ENCODE measurements around the gene NXN. TPM values are rescaled to one million over a fixed set of nuclear protein-coding genes. Genes with fewer than 3 reads are reported as not detected.
"Not testable (repeated sequence)": the region's sequence is repeated elsewhere in the genome, so short reads cannot be mapped to it uniquely, and the experiment has no call there.

Gene NXN
- total and polyA plus RNA-seq, 2 experiments from 2014 or later: 8.0 to 41.9 TPM

- Histone ChIP-seq H3K27me3 (replicated peaks; ENCODE audit: insufficient read depth) (no peaks in the 10 kb centered on the region), H3F3A (ENCODE audit: insufficient read depth) (peaks cover 13% of the 10 kb centered on the region), H3K79me2 (ENCODE audit: insufficient read depth) (peaks cover 55% of the 10 kb centered on the region), H3K4me3 (no peak overlapping the region), H3K4me1 (ENCODE audit: insufficient read depth) (peaks cover 5% of the 10 kb centered on the region), H3K4me2 (ENCODE audit: unreplicated experiment) (peak overlapping the region; percentile 51), H3K36me3 (ENCODE audit: low read depth) (no peaks in the 10 kb centered on the region), H3K9me3 (ENCODE audit: low read depth) (no peaks in the 10 kb centered on the region), H3K9ac (peak overlapping the region; percentile 65), H3K9me2 (ENCODE audit: insufficient read depth) (no peaks in the 10 kb centered on the region), H4K20me1 (ENCODE audit: insufficient read depth) (no peaks in the 10 kb centered on the region), H3K27ac (peak overlapping the region; percentile 82), H2AFZ (no peak overlapping the region)
- DNase-seq: peak; percentile 78
- 27 to 36% methylated on average over 9 of the region's 9 CpGs for WGBS, 2 experiments (ENCODE audit: low coverage in 1 of 2, low lambda C conversion rate in 2 of 2, missing lambda C conversion rate in 2 of 2)
- in situ Hi-C loops (cut with MboI): no loop called here
- TF ChIP-seq EZH2phosphoT487 (IDR thresholded peaks at IDR 0.05; ENCODE audit: insufficient read depth, low read depth) (no peak), EZH2 (IDR thresholded peaks at IDR 0.05; ENCODE audit: insufficient read depth, poor library complexity, severe bottlenecking) (no peak)
These were observed 143.4 kb downstream of the NXN start for GRCh38 chr17:836151-836550.

- H3K27me3 ChIP-seq (replicated peaks; ENCODE audit: insufficient read depth); H2AFZ ChIP-seq; H3K4me1 ChIP-seq (ENCODE audit: insufficient read depth); DNase-seq; H3K9me2 ChIP-seq (ENCODE audit: insufficient read depth); H3K9me3 ChIP-seq (ENCODE audit: low read depth); H3K4me3 ChIP-seq; in situ Hi-C loops (cut with MboI); H4K20me1 ChIP-seq (ENCODE audit: insufficient read depth); H3K36me3 ChIP-seq (ENCODE audit: low read depth): not testable (repeated sequence)
- peak overlapping the region; percentile 84 for H3K27ac ChIP-seq
- peaks cover 13% of the 10 kb centered on the region for H3F3A ChIP-seq (ENCODE audit: insufficient read depth)
- peaks cover 56% of the 10 kb centered on the region for H3K79me2 ChIP-seq (ENCODE audit: insufficient read depth)
- peak overlapping the region; percentile 51 for H3K4me2 ChIP-seq (ENCODE audit: unreplicated experiment)
- peak overlapping the region; percentile 65 for H3K9ac ChIP-seq
- 11 to 43% methylated on average over 3 of the region's 27 CpGs for WGBS, 2 experiments (ENCODE audit: low coverage in 1 of 2, low lambda C conversion rate in 2 of 2, missing lambda C conversion rate in 2 of 2)
These were observed 143.9 kb downstream of the NXN start for GRCh38 chr17:835721-836120.

GRCh38 chr17:835263-835662, 144.3 kb downstream of the NXN start:
- Histone ChIP-seq H3K9me3 (ENCODE audit: low read depth) (no peaks in the 10 kb centered on the region), H3F3A (ENCODE audit: insufficient read depth) (peaks cover 13% of the 10 kb centered on the region), H3K27me3 (replicated peaks; ENCODE audit: insufficient read depth) (no peaks in the 10 kb centered on the region), H3K9ac (peak overlapping the region; percentile 58), H3K4me2 (ENCODE audit: unreplicated experiment) (peak overlapping the region; percentile 10), H4K20me1 (ENCODE audit: insufficient read depth) (no peaks in the 10 kb centered on the region), H3K36me3 (ENCODE audit: low read depth) (no peaks in the 10 kb centered on the region), H3K27ac (peak overlapping the region; percentile 84), H3K4me3 (0 out of 2 replicates have a peak overlapping the region, but pooled peaks have one; percentile 12), H3K79me2 (ENCODE audit: insufficient read depth) (peaks cover 57% of the 10 kb centered on the region), H3K9me2 (ENCODE audit: insufficient read depth) (no peaks in the 10 kb centered on the region), H3K4me1 (ENCODE audit: insufficient read depth) (peaks cover 5% of the 10 kb centered on the region), H2AFZ (no peak overlapping the region)
- in situ Hi-C loops (cut with MboI): no loop called here
- 1 to 2% methylated on average over 8 to 9 of the region's 9 CpGs for WGBS, 2 experiments (ENCODE audit: low coverage in 1 of 2, low lambda C conversion rate in 2 of 2, missing lambda C conversion rate in 2 of 2)
- peak; percentile 98 for DNase-seq
- no peak for TF ChIP-seq EZH2 (IDR thresholded peaks at IDR 0.05; ENCODE audit: insufficient read depth, poor library complexity, severe bottlenecking)
- peak; percentile 59; the same call in 1 of the 2 replicates for TF ChIP-seq EZH2phosphoT487 (IDR thresholded peaks at IDR 0.05; ENCODE audit: insufficient read depth, low read depth)

GRCh38 chr17:834136-834535, 145.4 kb downstream of the NXN start:
- H4K20me1 ChIP-seq (ENCODE audit: insufficient read depth): no peaks in the 10 kb centered on the region
- H3K4me3 ChIP-seq: no peak overlapping the region
- H3K9me2 ChIP-seq (ENCODE audit: insufficient read depth): no peaks in the 10 kb centered on the region
- no peak overlapping the region for H3K9ac ChIP-seq
- H3K4me1 ChIP-seq (ENCODE audit: insufficient read depth): peaks cover 5% of the 10 kb centered on the region
- WGBS, 2 experiments (ENCODE audit: low coverage in 1 of 2, low lambda C conversion rate in 2 of 2, missing lambda C conversion rate in 2 of 2): 98 to 99% methylated on average over 6 of the region's 6 CpGs
- TF ChIP-seq EZH2phosphoT487 (IDR thresholded peaks at IDR 0.05; ENCODE audit: insufficient read depth, low read depth): no peak
- no peak for TF ChIP-seq EZH2 (IDR thresholded peaks at IDR 0.05; ENCODE audit: insufficient read depth, poor library complexity, severe bottlenecking)
- no peaks in the 10 kb centered on the region for H3K27me3 ChIP-seq (replicated peaks; ENCODE audit: insufficient read depth)
- H3K4me2 ChIP-seq (ENCODE audit: unreplicated experiment): no peak overlapping the region
- in situ Hi-C loops (cut with MboI): no loop called here
- H3F3A ChIP-seq (ENCODE audit: insufficient read depth): peaks cover 13% of the 10 kb centered on the region
- DNase-seq: no peak
- H3K36me3 ChIP-seq (ENCODE audit: low read depth): no peaks in the 10 kb centered on the region
- no peak overlapping the region for H3K27ac ChIP-seq
- peaks cover 57% of the 10 kb centered on the region for H3K79me2 ChIP-seq (ENCODE audit: insufficient read depth)
- H2AFZ ChIP-seq: no peak overlapping the region
- H3K9me3 ChIP-seq (ENCODE audit: low read depth): no peaks in the 10 kb centered on the region

GRCh38 chr17:830950-831349, 148.6 kb downstream of the NXN start:
- Histone ChIP-seq H4K20me1 (ENCODE audit: insufficient read depth) (no peaks in the 10 kb centered on the region), H2AFZ (no peak overlapping the region), H3F3A (ENCODE audit: insufficient read depth) (peaks cover 9% of the 10 kb centered on the region), H3K79me2 (ENCODE audit: insufficient read depth) (peaks cover 48% of the 10 kb centered on the region; the same call in 1 of the 2 replicates), H3K9me2 (ENCODE audit: insufficient read depth) (no peaks in the 10 kb centered on the region), H3K4me3 (no peak overlapping the region), H3K27me3 (replicated peaks; ENCODE audit: insufficient read depth) (no peaks in the 10 kb centered on the region), H3K4me1 (ENCODE audit: insufficient read depth) (no peaks in the 10 kb centered on the region), H3K9ac (no peak overlapping the region), H3K36me3 (ENCODE audit: low read depth) (no peaks in the 10 kb centered on the region), H3K4me2 (ENCODE audit: unreplicated experiment) (no peak overlapping the region), H3K9me3 (ENCODE audit: low read depth) (no peaks in the 10 kb centered on the region), H3K27ac (no peak overlapping the region)
- no peak for DNase-seq
- WGBS, 2 experiments (ENCODE audit: low coverage in 1 of 2, low lambda C conversion rate in 2 of 2, missing lambda C conversion rate in 2 of 2): 94 to 98% methylated on average over 7 of the region's 7 CpGs
- TF ChIP-seq EZH2 (IDR thresholded peaks at IDR 0.05; ENCODE audit: insufficient read depth, poor library complexity, severe bottlenecking) (no peak), EZH2phosphoT487 (IDR thresholded peaks at IDR 0.05; ENCODE audit: insufficient read depth, low read depth) (no peak)
- in situ Hi-C loops (cut with MboI): no loop called here

Data from GM23248 (cell line).